ENCODE results near the gene TSPOAP1. TPM values are rescaled to one million over a fixed set of nuclear protein-coding genes. Genes with fewer than 3 reads are reported as not detected.

TSPOAP1 gene
- total and polyA plus RNA-seq, 2 of the 4 experiments (the other 2 are of a cell fraction): 0.90 to 1.6 TPM

DNA sequence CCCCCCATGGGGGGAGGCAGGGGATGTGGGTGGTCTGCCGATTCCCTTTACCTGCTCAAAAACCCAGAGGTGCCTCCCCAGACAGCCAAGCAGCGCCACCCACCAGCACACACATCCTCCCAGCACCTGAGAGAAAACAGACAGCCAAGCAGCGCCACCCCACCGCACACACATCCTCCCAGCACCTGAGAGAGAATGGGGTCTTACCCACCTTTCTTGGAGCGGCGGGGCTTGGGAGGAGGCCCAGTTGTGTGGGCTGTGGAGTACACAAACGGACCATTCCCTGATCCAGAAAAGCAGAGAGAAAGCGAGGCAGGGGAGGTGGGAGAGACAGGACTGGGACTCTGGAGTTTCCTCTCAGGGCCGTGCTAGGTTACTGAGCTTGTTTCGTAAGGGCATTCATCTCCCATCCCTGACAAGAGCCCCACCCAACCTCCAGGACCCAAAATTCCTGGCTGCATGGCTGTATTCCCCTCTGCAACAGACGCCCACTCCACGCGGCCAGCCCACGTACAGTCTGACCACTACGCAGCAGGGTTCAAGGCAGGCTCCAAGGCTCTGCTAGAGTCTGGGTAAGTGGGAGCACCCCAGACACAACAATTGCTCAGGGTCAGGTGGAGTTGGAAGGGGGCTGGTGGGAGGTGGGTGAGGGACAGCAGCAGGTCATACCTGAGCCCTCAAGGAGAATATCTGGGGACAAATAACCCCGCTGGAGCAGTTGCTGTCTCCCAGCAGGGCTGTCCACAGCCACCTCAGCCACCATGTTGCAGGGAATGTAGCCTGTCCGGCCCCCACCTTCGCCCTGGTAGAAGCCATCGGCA lies 22.3 kb downstream of the TSPOAP1 start:
- Histone ChIP-seq H4K20me1 (ENCODE audit: insufficient read depth, low read length) (no peaks in the 10 kb centered on the region; the same call in 1 of the 2 replicates), H3K9me1 (ENCODE audit: insufficient read depth, low read length) (no peaks in the 10 kb centered on the region), H3K9me3 (ENCODE audit: control insufficient read depth, insufficient read depth, low read length) (no peaks in the 10 kb centered on the region), H3K4me3 (ENCODE audit: insufficient read depth, low read depth, low read length) (no peak overlapping the region), H3K23ac (ENCODE audit: low read depth, low read length) (no peak overlapping the region), H3K4me1 (ENCODE audit: control insufficient read depth, insufficient read depth, low read length) (no peaks in the 10 kb centered on the region), H3K18ac (ENCODE audit: low read depth, low read length) (no peak overlapping the region), H3K27ac (ENCODE audit: insufficient read depth, low read length) (no peak overlapping the region), H3K56ac (ENCODE audit: extremely low read depth, insufficient read depth, low read length) (no peak overlapping the region), H3K79me1 (ENCODE audit: low read depth in 1 of 2, low read length in 2 of 2) (no peaks in the 10 kb centered on the region), H3K4ac (ENCODE audit: low read depth, low read length) (no peak overlapping the region), H2AFZ (replicated peaks; ENCODE audit: low read length, poor library complexity) (no peak overlapping the region), H3K14ac (replicated peaks; ENCODE audit: low read depth, low read length) (no peak overlapping the region), H2AK5ac (ENCODE audit: low read depth, low read length) (no peak overlapping the region), H4K8ac (ENCODE audit: low read depth in 2 of 2, low read length in 2 of 2) (no peak overlapping the region), H3K27me3 (ENCODE audit: control insufficient read depth, insufficient read depth, low read length) (peaks cover 4% of the 10 kb centered on the region; the same call in 1 of the 2 replicates), H2BK5ac (ENCODE audit: low read depth, low read length, poor library complexity, severe bottlenecking) (no peak overlapping the region), H2BK20ac (ENCODE audit: low read depth, low read length) (no peak overlapping the region), H2AK9ac (replicated peaks; ENCODE audit: low read depth, low read length, poor library complexity) (no peak overlapping the region), H3K4me2 (ENCODE audit: low read depth, low read length) (no peak overlapping the region), H2BK15ac (ENCODE audit: low read depth, low read length) (no peak overlapping the region), H4K91ac (ENCODE audit: insufficient read depth, low read depth, low read length) (no peak overlapping the region), H4K5ac (ENCODE audit: low read depth, low read length) (no peak overlapping the region), H3K36me3 (ENCODE audit: control insufficient read depth, insufficient read depth, low read length) (no peaks in the 10 kb centered on the region), H3K9ac (ENCODE audit: low read depth, low read length) (no peak overlapping the region), H2BK120ac (ENCODE audit: low read depth, low read length) (no peak overlapping the region)
- dilution Hi-C loops (cut with HindIII; ENCODE audit: low sequenced_read_pairs, unreplicated experiment) (no loop called here), intact Hi-C loops (cut with micrococcal nuclease) (no loop called here), in situ Hi-C loops (cut with MboI; ENCODE audit: low sequenced_read_pairs) (no loop called here)
- ATAC-seq (ENCODE audit: low read depth) (no peak), DNase-seq (no peak)
- POLR2A ChIA-PET (ENCODE audit: unreplicated experiment): no interaction called here
- TF ChIP-seq, protein P1, sequence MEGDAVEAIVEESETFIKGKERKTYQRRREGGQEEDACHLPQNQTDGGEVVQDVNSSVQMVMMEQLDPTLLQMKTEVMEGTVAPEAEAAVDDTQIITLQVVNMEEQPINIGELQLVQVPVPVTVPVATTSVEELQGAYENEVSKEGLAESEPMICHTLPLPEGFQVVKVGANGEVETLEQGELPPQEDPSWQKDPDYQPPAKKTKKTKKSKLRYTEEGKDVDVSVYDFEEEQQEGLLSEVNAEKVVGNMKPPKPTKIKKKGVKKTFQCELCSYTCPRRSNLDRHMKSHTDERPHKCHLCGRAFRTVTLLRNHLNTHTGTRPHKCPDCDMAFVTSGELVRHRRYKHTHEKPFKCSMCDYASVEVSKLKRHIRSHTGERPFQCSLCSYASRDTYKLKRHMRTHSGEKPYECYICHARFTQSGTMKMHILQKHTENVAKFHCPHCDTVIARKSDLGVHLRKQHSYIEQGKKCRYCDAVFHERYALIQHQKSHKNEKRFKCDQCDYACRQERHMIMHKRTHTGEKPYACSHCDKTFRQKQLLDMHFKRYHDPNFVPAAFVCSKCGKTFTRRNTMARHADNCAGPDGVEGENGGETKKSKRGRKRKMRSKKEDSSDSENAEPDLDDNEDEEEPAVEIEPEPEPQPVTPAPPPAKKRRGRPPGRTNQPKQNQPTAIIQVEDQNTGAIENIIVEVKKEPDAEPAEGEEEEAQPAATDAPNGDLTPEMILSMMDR (conservative IDR thresholded peaks at IDR 0.05; ENCODE audit: low read depth, low read length): no peak
- no peak for TF ChIP-seq RAD21 (IDR thresholded peaks at IDR 0.05; ENCODE audit: low read length)
- TF ChIP-seq CHD1 (IDR thresholded peaks at IDR 0.05; ENCODE audit: low read depth, low read length): no peak
- TF ChIP-seq NFE2L2 (IDR thresholded peaks at IDR 0.05; ENCODE audit: low read depth, low read length): no peak
- TF ChIP-seq MXI1 (IDR thresholded peaks at IDR 0.05; ENCODE audit: borderline replicate concordance, low read depth, low read length): no peak
- no peak for TF ChIP-seq RFX5 (IDR thresholded peaks at IDR 0.05; ENCODE audit: low read depth, low read length)
- TF ChIP-seq, protein P2, sequence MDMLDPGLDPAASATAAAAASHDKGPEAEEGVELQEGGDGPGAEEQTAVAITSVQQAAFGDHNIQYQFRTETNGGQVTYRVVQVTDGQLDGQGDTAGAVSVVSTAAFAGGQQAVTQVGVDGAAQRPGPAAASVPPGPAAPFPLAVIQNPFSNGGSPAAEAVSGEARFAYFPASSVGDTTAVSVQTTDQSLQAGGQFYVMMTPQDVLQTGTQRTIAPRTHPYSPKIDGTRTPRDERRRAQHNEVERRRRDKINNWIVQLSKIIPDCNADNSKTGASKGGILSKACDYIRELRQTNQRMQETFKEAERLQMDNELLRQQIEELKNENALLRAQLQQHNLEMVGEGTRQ (IDR thresholded peaks at IDR 0.05; ENCODE audit: low read depth, low read length): no peak
- no peak for TF ChIP-seq MAZ (IDR thresholded peaks at IDR 0.05; ENCODE audit: borderline replicate concordance, low read depth, low read length)
- 62% methylated on average over 6 of the region's 19 CpGs; no CpG with 5 or more reads in 1 of the 2 experiments for WGBS, 2 experiments (ENCODE audit: extremely low coverage in 2 of 2, insufficient read length in 1 of 2)
- CTCF ChIA-PET: no interaction called here
- no TSS peak for BruUV-seq (replicated peaks)

Data from IMR-90 (cell line).